GM23338 (cell line): ENCODE results near the gene MDM2. TPM values are rescaled to one million over a fixed set of nuclear protein-coding genes. Genes with fewer than 3 reads are reported as not detected.

ENCODE experiments used
- ATAC-seq: fragments of 200-7000 bp; cut with Tn5 transposase; 3 replicates; pipeline ENCODE4 v1.9.1; 2020
- DNase-seq: peaks from one replicate; pipeline ENCODE4 v3.0.0-alpha.2; 2015; ENCODE audit warnings: low spot score
- H2AFZ ChIP-seq: fragments of 200-600 bp; sonication (generic); 2 replicates; pipeline ENCODE4 v1.8.0; 2016; ENCODE audit warnings: antibody characterized with exemption, mild to moderate bottlenecking, moderate library complexity
- H3F3A ChIP-seq: fragments of 200-600 bp; sonication (generic); replicated peaks from 2 replicates; pipeline ENCODE4 v1.8.0; 2017; ENCODE audit warnings: antibody characterized with exemption, mixed run types, low read depth
- H3K27ac ChIP-seq: fragments of 200-600 bp; sonication (generic); 2 replicates; pipeline ENCODE4 v1.6.1; 2016; ENCODE audit warnings: low read depth
- H3K27me3 ChIP-seq: fragments of 200-600 bp; sonication (generic); 2 replicates; pipeline ENCODE4 v1.8.0; 2016; ENCODE audit warnings: mild to moderate bottlenecking, mixed run types, moderate library complexity; ENCODE audit not compliant: insufficient read depth
- H3K36me3 ChIP-seq: fragments of 200-600 bp; sonication (generic); 2 replicates; pipeline ENCODE4 v1.8.0; 2016; ENCODE audit warnings: mild to moderate bottlenecking; ENCODE audit not compliant: insufficient read depth
- H3K4me1 ChIP-seq: fragments of 200-600 bp; sonication (generic); 2 replicates; pipeline ENCODE4 v1.8.0; 2016; ENCODE audit warnings: mild to moderate bottlenecking, moderate library complexity; ENCODE audit not compliant: insufficient read depth
- H3K4me2 ChIP-seq: fragments of 200-600 bp; sonication (generic); 2 replicates; pipeline ENCODE4 v1.7.1; 2017; ENCODE audit warnings: mixed run types
- H3K4me3 ChIP-seq: fragments of 200-600 bp; sonication (generic); 2 replicates; pipeline ENCODE4 v1.6.1; 2016; ENCODE audit warnings: mixed run types
- H3K79me2 ChIP-seq: fragments of 200-600 bp; sonication (generic); replicated peaks from 2 replicates; pipeline ENCODE4 v1.8.0; 2017; ENCODE audit warnings: mild to moderate bottlenecking; ENCODE audit not compliant: insufficient read depth
- H3K9me2 ChIP-seq: fragments of 200-600 bp; sonication (generic); 2 replicates; pipeline ENCODE4 v1.8.0; 2017; ENCODE audit not compliant: insufficient read depth
- H4K20me1 ChIP-seq: fragments of 200-600 bp; sonication (generic); replicated peaks from 2 replicates; pipeline ENCODE4 v1.8.0; 2017; ENCODE audit warnings: mild to moderate bottlenecking; ENCODE audit not compliant: insufficient read depth
- H3K27ac Mint-ChIP-seq: 2 replicates; pipeline ENCODE4 v1.8.0; 2020; ENCODE audit warnings: inconsistent platforms, mild to moderate bottlenecking, moderate library complexity, mixed read lengths
- H3K27me3 Mint-ChIP-seq: 3 replicates; pipeline ENCODE4 v1.8.0; 2022; ENCODE audit warnings: low read depth, mild to moderate bottlenecking, moderate library complexity, mixed read lengths, inconsistent platforms; ENCODE audit not compliant: insufficient read depth, poor library complexity
- H3K36me3 Mint-ChIP-seq: 3 replicates; pipeline ENCODE4 v1.8.0; 2021; ENCODE audit warnings: low read depth, mild to moderate bottlenecking, inconsistent platforms, moderate library complexity, mixed read lengths
- H3K4me1 Mint-ChIP-seq: 3 replicates; pipeline ENCODE4 v1.8.0; 2020; ENCODE audit warnings: mild to moderate bottlenecking, inconsistent platforms, mixed read lengths
- H3K4me3 Mint-ChIP-seq: 3 replicates; pipeline ENCODE4 v1.8.0; 2021; ENCODE audit warnings: moderate library complexity, mild to moderate bottlenecking, inconsistent platforms, mixed read lengths
- H3K9me3 Mint-ChIP-seq: 3 replicates; pipeline ENCODE4 v1.8.0; 2020; ENCODE audit warnings: moderate library complexity, mild to moderate bottlenecking, inconsistent platforms, mixed read lengths
- CREB1 ChIP-seq: fragments of 250-450 bp; sonication (Bioruptor Pico); IDR thresholded peaks from 2 replicates; pipeline ENCODE4 v1.5.0; 2020; ENCODE audit warnings: low read depth, mild to moderate bottlenecking, moderate library complexity
- EZH2 ChIP-seq: fragments of 200-600 bp; sonication (generic); IDR thresholded peaks from one replicate; pipeline ENCODE4 v1.8.0; 2017; ENCODE audit warnings: antibody characterized with exemption, mild to moderate bottlenecking, low read depth; ENCODE audit not compliant: unreplicated experiment
- EZH2phosphoT487 ChIP-seq: fragments of 200-600 bp; sonication (generic); IDR thresholded peaks from one replicate; pipeline ENCODE4 v1.8.1; 2018; ENCODE audit warnings: antibody characterized with exemption; ENCODE audit not compliant: unreplicated experiment
- JUNB ChIP-seq: IDR thresholded peaks from one replicate; pipeline ENCODE4 v1.6.1; 2016; ENCODE audit warnings: antibody characterized with exemption; ENCODE audit not compliant: unreplicated experiment
- NANOG ChIP-seq: IDR thresholded peaks from 2 replicates; pipeline ENCODE4 v1.6.1; 2016; ENCODE audit warnings: antibody characterized with exemption, borderline replicate concordance
- POLR2AphosphoS5 ChIP-seq: IDR thresholded peaks from 2 replicates; pipeline ENCODE4 v1.6.1; 2016; ENCODE audit warnings: antibody characterized with exemption, low read depth
- REST ChIP-seq: IDR thresholded peaks from one replicate; pipeline ENCODE4 v1.6.1; 2018; ENCODE audit warnings: antibody characterized with exemption; ENCODE audit not compliant: unreplicated experiment
- STAT1 ChIP-seq: IDR thresholded peaks from one replicate; pipeline ENCODE4 v1.6.1; 2016; ENCODE audit warnings: antibody characterized with exemption; ENCODE audit not compliant: unreplicated experiment
- ZNF114 ChIP-seq: fragments of 250-450 bp; sonication (Bioruptor Pico); IDR thresholded peaks from 2 replicates; pipeline ENCODE4 v1.5.0; 2020; ENCODE audit warnings: mild to moderate bottlenecking, moderate library complexity
- ZNF331 ChIP-seq: fragments of 250-450 bp; sonication (Bioruptor Pico); IDR thresholded peaks from 2 replicates; pipeline ENCODE4 v1.5.0; 2020; ENCODE audit warnings: low read depth, mild to moderate bottlenecking, moderate library complexity
- ZNF462 ChIP-seq: fragments of 250-450 bp; sonication (Bioruptor Pico); IDR thresholded peaks from 2 replicates; pipeline ENCODE4 v1.5.0; 2020; ENCODE audit warnings: mild to moderate bottlenecking, moderate library complexity
- polyA plus RNA-seq: library from polyadenylated mRNA; unstranded; fragments of >200 nt; fragmentation: Nextera tagmentation; extraction: Ambion mirVana; gene quantifications from 2 replicates; pipeline ENCODE4 v1.2.1, GENCODE V29; 2016
- total RNA-seq: library from RNA; depleted of rRNA; stranded (reverse); fragments of >200 nt; shearing (Covaris generic); gene quantifications from 2 replicates; pipeline ENCODE4 v1.2.3, GENCODE V29; 2014
- TF ChIP-seq, protein P1 (sequence below): IDR thresholded peaks from 2 replicates; pipeline ENCODE4 v1.6.1; 2016; ENCODE audit warnings: antibody characterized with exemption
- TF ChIP-seq, protein P2 (sequence below), 2 experiments: fragments of 200-600 bp in 1 of 2; sonication (generic) in 1 of 2; conservative IDR thresholded peaks; 2 replicates each; pipeline versions ENCODE4 v1.5.1 to v1.6.1; 2016 to 2017; ENCODE audit warnings: antibody characterized with exemption in 2 of 2, low read depth in 2 of 2, mild to moderate bottlenecking in 2 of 2, moderate library complexity in 1 of 2

Gene MDM2
- total and polyA plus RNA-seq, 2 experiments from 2014 or later = 105 to 136 TPM

DNA sequence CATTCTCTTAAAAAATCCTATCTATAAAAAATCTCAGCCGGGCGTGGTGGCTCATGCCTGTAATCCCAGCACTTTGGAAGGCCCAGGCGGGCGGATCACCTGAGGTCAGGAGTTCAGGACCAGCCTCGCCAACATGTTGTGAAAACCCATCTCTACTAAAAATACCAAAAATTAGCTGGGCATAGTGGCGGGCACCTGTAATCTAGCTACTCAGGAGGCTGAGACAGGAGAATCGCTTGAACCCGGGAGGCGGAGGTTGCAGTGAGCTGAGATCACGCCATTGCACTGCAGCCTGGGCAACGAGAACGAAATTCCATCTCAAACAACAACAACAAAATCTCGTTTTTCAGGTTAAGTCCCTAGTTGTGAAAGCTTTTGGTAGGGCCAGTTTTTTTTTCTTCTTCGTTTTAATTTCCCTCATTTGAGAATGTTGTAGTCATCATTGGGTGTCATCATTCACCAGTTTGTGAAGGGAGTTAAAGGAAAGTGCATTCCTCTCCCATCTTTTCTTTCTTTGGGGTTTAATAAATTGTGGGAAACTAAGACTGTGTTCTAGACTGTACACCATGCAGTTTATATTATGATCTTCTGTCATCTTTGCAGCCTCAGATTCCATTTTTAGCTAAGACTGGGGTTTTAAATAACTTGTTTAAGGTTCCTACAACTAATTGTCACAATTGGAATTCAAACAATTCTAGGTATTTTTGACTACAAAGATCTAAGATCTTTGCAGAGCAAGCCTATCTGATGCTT is 23.9 kb downstream of the MDM2 start:
- Histone ChIP-seq H3K27me3 (no peaks in the 10 kb centered on the region), H2AFZ (no peak overlapping the region), H3K4me2 (no peak overlapping the region), H4K20me1 (peaks cover 11% of the 10 kb centered on the region), H3K36me3 (peaks cover 55% of the 10 kb centered on the region), H3K4me1 (peaks cover 5% of the 10 kb centered on the region), H3K9me2 (no peaks in the 10 kb centered on the region), H3K79me2 (peaks cover 32% of the 10 kb centered on the region), H3K27ac (peak overlapping the region; percentile 79), H3F3A (peaks cover 10% of the 10 kb centered on the region; the same call in 1 of the 2 replicates), H3K4me3 (no peak overlapping the region)
- H3K4me1 Mint-ChIP-seq = peaks cover 18% of the 10 kb centered on the region
- ATAC-seq = no peak
- peaks cover 2% of the 10 kb centered on the region for H3K27me3 Mint-ChIP-seq
- H3K4me3 Mint-ChIP-seq = no peak overlapping the region
- TF ChIP-seq ZNF462 (no peak), NANOG (no peak), POLR2AphosphoS5 (no peak), ZNF331 (CRISPR knock-in tag) (no peak), CREB1 (no peak), JUNB (no peak), EZH2 (no peak), ZNF114 (CRISPR knock-in tag) (no peak), EZH2phosphoT487 (no peak), STAT1 (no peak), REST (no peak)
- TF ChIP-seq, protein P1, sequence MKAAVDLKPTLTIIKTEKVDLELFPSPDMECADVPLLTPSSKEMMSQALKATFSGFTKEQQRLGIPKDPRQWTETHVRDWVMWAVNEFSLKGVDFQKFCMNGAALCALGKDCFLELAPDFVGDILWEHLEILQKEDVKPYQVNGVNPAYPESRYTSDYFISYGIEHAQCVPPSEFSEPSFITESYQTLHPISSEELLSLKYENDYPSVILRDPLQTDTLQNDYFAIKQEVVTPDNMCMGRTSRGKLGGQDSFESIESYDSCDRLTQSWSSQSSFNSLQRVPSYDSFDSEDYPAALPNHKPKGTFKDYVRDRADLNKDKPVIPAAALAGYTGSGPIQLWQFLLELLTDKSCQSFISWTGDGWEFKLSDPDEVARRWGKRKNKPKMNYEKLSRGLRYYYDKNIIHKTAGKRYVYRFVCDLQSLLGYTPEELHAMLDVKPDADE = no peak
- TF ChIP-seq, protein P2, sequence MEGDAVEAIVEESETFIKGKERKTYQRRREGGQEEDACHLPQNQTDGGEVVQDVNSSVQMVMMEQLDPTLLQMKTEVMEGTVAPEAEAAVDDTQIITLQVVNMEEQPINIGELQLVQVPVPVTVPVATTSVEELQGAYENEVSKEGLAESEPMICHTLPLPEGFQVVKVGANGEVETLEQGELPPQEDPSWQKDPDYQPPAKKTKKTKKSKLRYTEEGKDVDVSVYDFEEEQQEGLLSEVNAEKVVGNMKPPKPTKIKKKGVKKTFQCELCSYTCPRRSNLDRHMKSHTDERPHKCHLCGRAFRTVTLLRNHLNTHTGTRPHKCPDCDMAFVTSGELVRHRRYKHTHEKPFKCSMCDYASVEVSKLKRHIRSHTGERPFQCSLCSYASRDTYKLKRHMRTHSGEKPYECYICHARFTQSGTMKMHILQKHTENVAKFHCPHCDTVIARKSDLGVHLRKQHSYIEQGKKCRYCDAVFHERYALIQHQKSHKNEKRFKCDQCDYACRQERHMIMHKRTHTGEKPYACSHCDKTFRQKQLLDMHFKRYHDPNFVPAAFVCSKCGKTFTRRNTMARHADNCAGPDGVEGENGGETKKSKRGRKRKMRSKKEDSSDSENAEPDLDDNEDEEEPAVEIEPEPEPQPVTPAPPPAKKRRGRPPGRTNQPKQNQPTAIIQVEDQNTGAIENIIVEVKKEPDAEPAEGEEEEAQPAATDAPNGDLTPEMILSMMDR (conservative IDR thresholded peaks at IDR 0.05; ENCODE audit: low read depth in 2 of 2) = no peak
- DNase-seq = no peak
- H3K36me3 Mint-ChIP-seq = peaks cover 76% of the 10 kb centered on the region
- peak overlapping the region; percentile 84 for H3K27ac Mint-ChIP-seq
- no peaks in the 10 kb centered on the region for H3K9me3 Mint-ChIP-seq
